GOT3 (cell line): Measurements from ENCODE around the gene MBD4.

Source experiments
- DNase-seq: peaks from one replicate; lab custom pipeline; 2025; ENCODE audit warnings: mixed read lengths; lab: John Stamatoyannopoulos, UW

The MBD4 gene

GRCh38 chr3:129382366-129382765, 57.4 kb downstream of the MBD4 start:
- DNase-seq = no peak
